Esophagus squamous epithelium (tissue), 5 donors: ENCODE results near the gene RHOBTB1. TPM values are rescaled to one million over a fixed set of nuclear protein-coding genes. Genes with fewer than 3 reads are reported as not detected.

Experiments used
- DNase-seq: peaks from one replicate; lab custom pipeline; 2025; lab: John Stamatoyannopoulos, UW
- H3K27ac ChIP-seq, 4 donors: fragments of 200-600 bp; sonication (generic); one replicate each; pipeline ENCODE4 v1.5.1; 2016 to 2019; ENCODE audit warnings: mild to moderate bottlenecking in 1 of 4
- H3K27me3 ChIP-seq, 4 donors: fragments of 200-600 bp; sonication (generic); 1 replicate in 3 of 4; 2 replicates in 1 of 4; pipeline versions ENCODE4 v1.5.1 to v1.6.0; 2017 to 2021; ENCODE audit warnings: antibody characterized with exemption in 1 of 4
- H3K36me3 ChIP-seq, 3 donors: fragments of 200-600 bp; sonication (generic); one replicate each; pipeline ENCODE4 v1.5.1; 2016 to 2019
- H3K4me1 ChIP-seq, 3 donors: fragments of 200-600 bp; sonication (generic); one replicate each; pipeline ENCODE4 v1.5.1; 2017 to 2019
- H3K4me3 ChIP-seq, 4 donors: fragments of 200-600 bp; sonication (generic); 1 replicate in 3 of 4; 2 replicates in 1 of 4; pipeline ENCODE4 v1.5.1; 2016 to 2019; ENCODE audit warnings: mild to moderate bottlenecking in 2 of 4, moderate library complexity in 1 of 4
- H3K9me3 ChIP-seq, 3 donors: fragments of 200-600 bp; sonication (generic); one replicate each; pipeline ENCODE4 v1.5.1; 2016 to 2019
- CTCF ChIP-seq, 6 experiments: fragments of 450-650 bp in 4 of 6; fragments of 200-600 bp in 2 of 6; sonication (generic) in 2 of 6; IDR thresholded peaks; one replicate each; pipeline ENCODE4 v1.5.1; 2016 to 2019; ENCODE audit warnings: antibody characterized with exemption in 6 of 6, mild to moderate bottlenecking in 4 of 6, moderate library complexity in 4 of 6
- POLR2A ChIP-seq, 4 donors: fragments of 450-650 bp; IDR thresholded peaks; one replicate each; pipeline ENCODE4 v1.6.1; 2017; ENCODE audit warnings: antibody characterized with exemption in 4 of 4, mild to moderate bottlenecking in 4 of 4, moderate library complexity in 3 of 4
- WGBS, 2 donors: methylation state at CpG; one replicate each; pipeline ENCODE4 v1.1.5; 2018; 5-methylcytosine and 5-hydroxymethylcytosine counted together
- intact Hi-C: fragments of 100-400 bp; cut with DNase I; formaldehyde crosslinking; loops from one replicate; pipeline ENCODE4 v1.15.0; 2022
- total RNA-seq, 4 donors: library from RNA; depleted of rRNA; stranded (reverse); fragments of >200 nt; gene quantifications; one replicate each; pipeline ENCODE4 v1.1.0, GENCODE V29; 2016
- donor health status: DM: yes; HTN: yes; CAD: no.

RHOBTB1 gene
- total RNA-seq, 4 donors from 2014 or later = 0.11 to 3.4 (median 1.4) TPM

GRCh38 chr10:60964257-60965235, 20.6 kb upstream of the RHOBTB1 start:
- intact Hi-C loops = loop anchor here (5.0 kb wide), 1 partner anchor 147 kb away; no protein-coding TSS in a partner anchor
- Histone ChIP-seq H3K4me1 (peaks cover 0 to 24% (median 13%) of the 10 kb centered on the region in 3 donors), H3K4me3 (no peak overlapping the region), H3K27ac (peak overlapping the region; percentile 9 to 74 (median 61)), H3K27me3 (no peaks in the 10 kb centered on the region), H3K9me3 (no peaks in the 10 kb centered on the region), H3K36me3 (no peaks in the 10 kb centered on the region)
- DNase-seq = no peak
- TF ChIP-seq CTCF (IDR thresholded peaks at IDR 0.05) = peak; percentile 35 to 85 (median 75)
- TF ChIP-seq POLR2A (IDR thresholded peaks at IDR 0.05) = no peak
- 12 to 14% methylated on average over 5 of the region's 5 CpGs for WGBS, 2 donors

GRCh38 chr10:60963441-60964256, 19.7 kb upstream of the RHOBTB1 start:
- H3K4me1 ChIP-seq = peaks cover 0 to 24% (median 13%) of the 10 kb centered on the region in 3 donors
- TF ChIP-seq CTCF (IDR thresholded peaks at IDR 0.05) (no peak), POLR2A (IDR thresholded peaks at IDR 0.05) (no peak)
- no peaks in the 10 kb centered on the region for H3K9me3 ChIP-seq
- intact Hi-C loops = loop anchor here (5.0 kb wide), 1 partner anchor 146 kb away; no protein-coding TSS in a partner anchor
- 12 to 15% methylated on average over 4 of the region's 4 CpGs for WGBS, 2 donors
- H3K27me3 ChIP-seq = no peaks in the 10 kb centered on the region
- no peaks in the 10 kb centered on the region for H3K36me3 ChIP-seq
- no peak for DNase-seq
- peak overlapping the region in 2 of 4 donors; percentile 69 to 74 for H3K27ac ChIP-seq
- no peak overlapping the region for H3K4me3 ChIP-seq

GRCh38 chr10:60962946-60963345, 19.0 kb upstream of the RHOBTB1 start:
- H3K4me3 ChIP-seq = no peak overlapping the region
- WGBS, 2 donors = 62 to 78% methylated on average over 3 of the region's 3 CpGs
- no peak overlapping the region for H3K27ac ChIP-seq
- H3K9me3 ChIP-seq = no peaks in the 10 kb centered on the region
- no peaks in the 10 kb centered on the region for H3K36me3 ChIP-seq
- no peak for TF ChIP-seq POLR2A (IDR thresholded peaks at IDR 0.05)
- TF ChIP-seq CTCF (IDR thresholded peaks at IDR 0.05) = no peak
- no peak for DNase-seq
- intact Hi-C loops = loop anchor here (5.0 kb wide), 1 partner anchor 146 kb away; no protein-coding TSS in a partner anchor
- H3K4me1 ChIP-seq = peaks cover 0 to 24% (median 13%) of the 10 kb centered on the region in 3 donors
- H3K27me3 ChIP-seq = no peaks in the 10 kb centered on the region

- Histone ChIP-seq H3K4me3 (no peak overlapping the region), H3K9me3 (no peaks in the 10 kb centered on the region), H3K27ac (no peak overlapping the region), H3K4me1 (peaks cover 0 to 24% (median 13%) of the 10 kb centered on the region in 3 donors), H3K27me3 (no peaks in the 10 kb centered on the region), H3K36me3 (no peaks in the 10 kb centered on the region)
- intact Hi-C loops = loop anchor here (5.0 kb wide), 1 partner anchor 144 kb away; no protein-coding TSS in a partner anchor
- 43 to 75% methylated on average over 1 of the region's 1 CpG for WGBS, 2 donors
- DNase-seq = no peak
- TF ChIP-seq CTCF (IDR thresholded peaks at IDR 0.05) = no peak
- TF ChIP-seq POLR2A (IDR thresholded peaks at IDR 0.05) = no peak
Observed at GRCh38 chr10:60960913-60961312, 16.9 kb upstream of the RHOBTB1 start.
